Chondrocyte (in vitro differentiated cells): ENCODE measurements around the gene SERGEF. TPM values are rescaled to one million over a fixed set of nuclear protein-coding genes. Genes with fewer than 3 reads are reported as not detected.
A peak's percentile ranks its signal among the peaks of the same experiment; 100 is the strongest.

Experiments
- DNase-seq: peaks from one replicate; pipeline ENCODE4 v3.0.0; 2021; ENCODE audit warnings: mixed read lengths, low spot score
- H3K27ac Mint-ChIP-seq: one replicate; pipeline ENCODE4 v1.8.0; 2021; ENCODE audit warnings: mild to moderate bottlenecking, moderate library complexity, mixed read lengths; ENCODE audit not compliant: unreplicated experiment
- H3K27me3 Mint-ChIP-seq: 2 replicates; pipeline ENCODE4 v1.8.0; 2021; ENCODE audit warnings: low read depth, mixed read lengths
- H3K36me3 Mint-ChIP-seq: 2 replicates; pipeline ENCODE4 v1.8.0; 2021; ENCODE audit warnings: low read depth, mixed read lengths
- H3K4me1 Mint-ChIP-seq: 2 replicates; pipeline ENCODE4 v1.8.0; 2021; ENCODE audit warnings: low read depth, mild to moderate bottlenecking, mixed read lengths
- H3K4me3 Mint-ChIP-seq: one replicate; pipeline ENCODE4 v1.8.0; 2021; ENCODE audit warnings: mild to moderate bottlenecking, moderate library complexity, mixed read lengths; ENCODE audit not compliant: unreplicated experiment
- H3K9me3 Mint-ChIP-seq: 2 replicates; pipeline ENCODE4 v1.8.0; 2021; ENCODE audit warnings: low read depth, mixed read lengths
- CTCF ChIP-seq: fragments of 200-600 bp; sonication (generic); IDR thresholded peaks from 2 replicates; pipeline ENCODE4 v1.5.0; 2021; ENCODE audit warnings: antibody characterized with exemption, mild to moderate bottlenecking, moderate library complexity
- total RNA-seq: library from RNA; stranded (reverse); gene quantifications from 3 replicates; pipeline ENCODE4 v1.2.1, GENCODE V29; 2021

SERGEF gene
- total RNA-seq, 1 donor from 2014 or later, result 37.6 TPM

GRCh38 chr11:17922416-17922788 is 90.4 kb downstream of the SERGEF start:
- TF ChIP-seq CTCF, result no peak
- Mint-ChIP-seq H3K9me3 (no peaks in the 10 kb centered on the region), H3K4me1 (peaks cover 39% of the 10 kb centered on the region), H3K4me3 (no peak overlapping the region), H3K27me3 (no peaks in the 10 kb centered on the region), H3K27ac (peak overlapping the region; percentile 81), H3K36me3 (peaks cover 7% of the 10 kb centered on the region)
- no peak for DNase-seq

- Mint-ChIP-seq H3K4me1 (peaks cover 39% of the 10 kb centered on the region), H3K9me3 (no peaks in the 10 kb centered on the region), H3K27me3 (no peaks in the 10 kb centered on the region), H3K4me3 (no peak overlapping the region), H3K36me3 (peaks cover 7% of the 10 kb centered on the region), H3K27ac (peak overlapping the region; percentile 81)
- TF ChIP-seq CTCF, result no peak
- no peak for DNase-seq
Measured at GRCh38 chr11:17921659-17922415, 91.0 kb downstream of the SERGEF start.

GRCh38 chr11:17918049-17918605 is 94.7 kb downstream of the SERGEF start:
- H3K4me1 Mint-ChIP-seq, result peaks cover 26% of the 10 kb centered on the region
- no peak for DNase-seq
- no peaks in the 10 kb centered on the region for H3K27me3 Mint-ChIP-seq
- no peaks in the 10 kb centered on the region for H3K9me3 Mint-ChIP-seq
- TF ChIP-seq CTCF, result no peak
- H3K27ac Mint-ChIP-seq, result no peak overlapping the region
- peaks cover 5% of the 10 kb centered on the region for H3K36me3 Mint-ChIP-seq
- H3K4me3 Mint-ChIP-seq, result no peak overlapping the region

GRCh38 chr11:17917556-17917955 is 95.3 kb downstream of the SERGEF start:
- H3K4me1 Mint-ChIP-seq, result peaks cover 21% of the 10 kb centered on the region

More at GRCh38 chr11:17917556-17917955, 95.3 kb downstream of the SERGEF start:
- TF ChIP-seq CTCF, result no peak
- H3K9me3 Mint-ChIP-seq, result no peaks in the 10 kb centered on the region
- no peaks in the 10 kb centered on the region for H3K27me3 Mint-ChIP-seq
- DNase-seq, result no peak
- H3K27ac Mint-ChIP-seq, result no peak overlapping the region
- peaks cover 5% of the 10 kb centered on the region for H3K36me3 Mint-ChIP-seq
- H3K4me3 Mint-ChIP-seq, result no peak overlapping the region
